Astrocyte of the spinal cord (primary cell): ENCODE data around the gene TTC28.
"Not testable (repeated sequence)": the region's sequence is repeated elsewhere in the genome, so short reads cannot be mapped to it uniquely, and the experiment has no call there.

Source experiments
- DNase-seq: peaks from one replicate; pipeline ENCODE4 v3.0.0; 2011; ENCODE audit warnings: low read depth, low spot score
- H3K4me3 ChIP-seq: 2 replicates; pipeline ENCODE4 v1.5.1; 2011; ENCODE audit warnings: low read depth, mild to moderate bottlenecking, low read length, moderate library complexity
- CTCF ChIP-seq: IDR thresholded peaks from 2 replicates; pipeline ENCODE4 v1.5.1; 2012; ENCODE audit warnings: low read depth, mild to moderate bottlenecking, low read length, inconsistent platforms
- in situ Hi-C: cut with HindIII; loops from 2 replicates; pipeline ENCODE4 v1.10.0; 2017; ENCODE audit warnings: low sequenced_read_pairs

The TTC28 gene

GRCh38 chr22:28627791-28628190 lies 51.8 kb downstream of the TTC28 start:
- in situ Hi-C loops = no loop called here
- H3K4me3 ChIP-seq = no peak overlapping the region
- no peak for TF ChIP-seq CTCF
- DNase-seq = no peak

GRCh38 chr22:28620244-28620922 lies 59.3 kb downstream of the TTC28 start:
- no peak for DNase-seq
- in situ Hi-C loops = no loop called here

GRCh38 chr22:28619236-28619635 lies 60.4 kb downstream of the TTC28 start:
- in situ Hi-C loops = no loop called here
- no peak overlapping the region for H3K4me3 ChIP-seq

More at GRCh38 chr22:28620244-28620922, 59.3 kb downstream of the TTC28 start:
- no peak for TF ChIP-seq CTCF
- H3K4me3 ChIP-seq = no peak overlapping the region

GRCh38 chr22:28615423-28615822 lies 64.2 kb downstream of the TTC28 start:
- DNase-seq, H3K4me3 ChIP-seq, in situ Hi-C loops: not testable (repeated sequence)

More at GRCh38 chr22:28619236-28619635, 60.4 kb downstream of the TTC28 start:
- no peak for DNase-seq
- no peak for TF ChIP-seq CTCF

- no peak for TF ChIP-seq CTCF
- in situ Hi-C loops = no loop called here
- no peak overlapping the region for H3K4me3 ChIP-seq
- DNase-seq = no peak
These were observed 69.7 kb downstream of the TTC28 start for GRCh38 chr22:28609921-28610320.

- no peak overlapping the region for H3K4me3 ChIP-seq
- no peak for TF ChIP-seq CTCF
- in situ Hi-C loops = no loop called here
- DNase-seq = no peak
These were observed 71.1 kb downstream of the TTC28 start for GRCh38 chr22:28608546-28608945.

GRCh38 chr22:28607795-28608194 lies 71.8 kb downstream of the TTC28 start:
- in situ Hi-C loops = no loop called here
- H3K4me3 ChIP-seq = no peak overlapping the region
- TF ChIP-seq CTCF = no peak
- DNase-seq = no peak
